Hepatocyte (in vitro differentiated cells): ENCODE data around the gene SIL1. TPM values are rescaled to one million over a fixed set of nuclear protein-coding genes. Genes with fewer than 3 reads are reported as not detected.

Experiments used
- DNase-seq: peaks from one replicate; pipeline ENCODE4 v3.0.0-alpha.2; 2016; ENCODE audit warnings: low spot score
- H2AFZ ChIP-seq: fragments of 200-600 bp; sonication (generic); 2 replicates; pipeline ENCODE4 v1.6.0; 2016; ENCODE audit warnings: antibody characterized with exemption, mild to moderate bottlenecking
- H3K27ac ChIP-seq: fragments of 200-600 bp; sonication (generic); 2 replicates; pipeline ENCODE4 v1.5.1; 2016; ENCODE audit warnings: mild to moderate bottlenecking
- H3K27me3 ChIP-seq: fragments of 200-600 bp; sonication (generic); 2 replicates; pipeline ENCODE4 v1.6.1; 2016
- H3K36me3 ChIP-seq: fragments of 200-600 bp; sonication (generic); replicated peaks from 2 replicates; pipeline ENCODE4 v1.5.1; 2016; ENCODE audit warnings: low read depth; ENCODE audit not compliant: insufficient read depth
- H3K4me1 ChIP-seq: fragments of 200-600 bp; sonication (generic); 2 replicates; pipeline ENCODE4 v1.5.1; 2016; ENCODE audit warnings: mild to moderate bottlenecking, moderate library complexity; ENCODE audit not compliant: insufficient read depth
- H3K4me2 ChIP-seq: fragments of 200-600 bp; sonication (generic); 2 replicates; pipeline ENCODE4 v1.6.0; 2016
- H3K4me3 ChIP-seq: fragments of 200-600 bp; sonication (generic); 2 replicates; pipeline ENCODE4 v1.5.1; 2016; ENCODE audit warnings: mild to moderate bottlenecking
- H3K79me2 ChIP-seq: fragments of 200-600 bp; sonication (generic); 2 replicates; pipeline ENCODE4 v1.6.0; 2017; ENCODE audit warnings: mild to moderate bottlenecking
- H3K9me2 ChIP-seq: fragments of 200-600 bp; sonication (generic); replicated peaks from 2 replicates; pipeline ENCODE4 v1.6.0; 2017; ENCODE audit warnings: mild to moderate bottlenecking; ENCODE audit not compliant: insufficient read depth
- H3K9me3 ChIP-seq: fragments of 200-600 bp; sonication (generic); 2 replicates; pipeline ENCODE4 v1.5.1; 2016; ENCODE audit warnings: low read depth, mild to moderate bottlenecking
- H4K20me1 ChIP-seq: fragments of 200-600 bp; sonication (generic); 2 replicates; pipeline ENCODE4 v1.6.0; 2016; ENCODE audit warnings: mild to moderate bottlenecking; ENCODE audit not compliant: insufficient read depth, poor library complexity, severe bottlenecking
- CTCF ChIP-seq: fragments of 200-600 bp; sonication (generic); IDR thresholded peaks from 2 replicates; pipeline ENCODE4 v1.5.1; 2016; ENCODE audit warnings: antibody characterized with exemption, mild to moderate bottlenecking; ENCODE audit not compliant: poor library complexity
- EZH2 ChIP-seq: fragments of 200-600 bp; sonication (generic); IDR thresholded peaks from 2 replicates; pipeline ENCODE4 v1.6.1; 2016; ENCODE audit warnings: antibody characterized with exemption, mild to moderate bottlenecking, borderline replicate concordance
- EZH2phosphoT487 ChIP-seq: fragments of 200-600 bp; sonication (generic); IDR thresholded peaks from one replicate; pipeline ENCODE4 v1.6.1; 2018; ENCODE audit warnings: antibody characterized with exemption, mild to moderate bottlenecking, low read depth, moderate library complexity; ENCODE audit not compliant: unreplicated experiment, severe bottlenecking
- WGBS: methylation state at CpG from one replicate; pipeline ENCODE4 v1.1.6; 2016; ENCODE audit warnings: low lambda C conversion rate; ENCODE audit errors: missing lambda C conversion rate; 5-methylcytosine and 5-hydroxymethylcytosine counted together
- polyA plus RNA-seq: library from polyadenylated mRNA; unstranded; fragments of >200 nt; fragmentation: Nextera tagmentation; extraction: Ambion mirVana; gene quantifications from 2 replicates; pipeline ENCODE4 v1.2.1, GENCODE V29; 2016
- total RNA-seq: library from RNA; depleted of rRNA; stranded (reverse); fragments of >200 nt; gene quantifications from 2 replicates; pipeline ENCODE4 v1.2.3, GENCODE V29; 2014

Gene SIL1
- total and polyA plus RNA-seq, 2 experiments from 2014 or later, result 82.0 to 176 TPM

GRCh38 chr5:138998521-138998920 is 199.6 kb downstream of the SIL1 start:
- Histone ChIP-seq H3K79me2 (no peaks in the 10 kb centered on the region), H3K9me3 (no peaks in the 10 kb centered on the region), H3K4me2 (no peak overlapping the region), H2AFZ (no peak overlapping the region), H3K27ac (no peak overlapping the region), H3K4me3 (no peak overlapping the region), H3K9me2 (no peaks in the 10 kb centered on the region), H3K36me3 (no peaks in the 10 kb centered on the region), H3K4me1 (no peaks in the 10 kb centered on the region), H3K27me3 (no peaks in the 10 kb centered on the region), H4K20me1 (no peaks in the 10 kb centered on the region)
- DNase-seq, result no peak
- TF ChIP-seq EZH2phosphoT487, result no peak
- no peak for TF ChIP-seq CTCF
- no peak for TF ChIP-seq EZH2
- 100% methylated on average over 1 of the region's 1 CpG for WGBS

- Histone ChIP-seq H3K27me3 (no peaks in the 10 kb centered on the region), H3K4me2 (no peak overlapping the region), H4K20me1 (no peaks in the 10 kb centered on the region), H3K36me3 (no peaks in the 10 kb centered on the region), H3K27ac (no peak overlapping the region), H3K4me3 (no peak overlapping the region), H3K79me2 (no peaks in the 10 kb centered on the region), H2AFZ (no peak overlapping the region), H3K4me1 (no peaks in the 10 kb centered on the region), H3K9me3 (no peaks in the 10 kb centered on the region), H3K9me2 (no peaks in the 10 kb centered on the region)
- WGBS, result 100% methylated on average over 1 of the region's 1 CpG
- TF ChIP-seq EZH2phosphoT487, result no peak
- TF ChIP-seq EZH2, result no peak
- no peak for TF ChIP-seq CTCF
- no peak for DNase-seq
Observed at GRCh38 chr5:138996120-138996519, 202.0 kb downstream of the SIL1 start.

- no peak for DNase-seq
- H4K20me1 ChIP-seq, result no peaks in the 10 kb centered on the region
- 97% methylated on average over 4 of the region's 4 CpGs for WGBS
- no peaks in the 10 kb centered on the region for H3K9me2 ChIP-seq
- H3K79me2 ChIP-seq, result no peaks in the 10 kb centered on the region
- no peak overlapping the region for H3K27ac ChIP-seq
- H3K4me1 ChIP-seq, result no peaks in the 10 kb centered on the region
- H3K9me3 ChIP-seq, result no peaks in the 10 kb centered on the region
- H3K4me3 ChIP-seq, result no peak overlapping the region
- no peaks in the 10 kb centered on the region for H3K36me3 ChIP-seq
- no peak overlapping the region for H3K4me2 ChIP-seq
- no peak for TF ChIP-seq CTCF
- H3K27me3 ChIP-seq, result no peaks in the 10 kb centered on the region
- H2AFZ ChIP-seq, result no peak overlapping the region
Observed at GRCh38 chr5:138990986-138991590, 207.1 kb downstream of the SIL1 start.

GRCh38 chr5:138989720-138990119 is 208.4 kb downstream of the SIL1 start:
- DNase-seq, result no peak
- H2AFZ ChIP-seq, result no peak overlapping the region

More at GRCh38 chr5:138989720-138990119, 208.4 kb downstream of the SIL1 start:
- Histone ChIP-seq H3K27me3 (no peaks in the 10 kb centered on the region), H3K4me2 (no peak overlapping the region), H3K4me3 (no peak overlapping the region), H3K27ac (no peak overlapping the region), H3K9me2 (no peaks in the 10 kb centered on the region), H3K79me2 (no peaks in the 10 kb centered on the region), H3K4me1 (no peaks in the 10 kb centered on the region), H4K20me1 (no peaks in the 10 kb centered on the region), H3K9me3 (no peaks in the 10 kb centered on the region), H3K36me3 (no peaks in the 10 kb centered on the region)
- TF ChIP-seq EZH2 (no peak), CTCF (no peak), EZH2phosphoT487 (no peak)
- WGBS, result 93% methylated on average over 6 of the region's 6 CpGs
